HuH-7 (cell line): ENCODE data around the gene MIOX.
"Not testable (repeated sequence)": the region's sequence is repeated elsewhere in the genome, so short reads cannot be mapped to it uniquely, and the experiment has no call there.

ENCODE experiments used
- DNase-seq: peaks from one replicate; pipeline ENCODE4 v3.0.0; 2011; ENCODE audit warnings: low spot score

Gene MIOX

GRCh38 chr22:50517495-50518260, 31.0 kb downstream of the MIOX start:
- DNase-seq = no peak

- DNase-seq = no peak
Observed at GRCh38 chr22:50518606-50519005, 31.9 kb downstream of the MIOX start.

- no peak for DNase-seq
Observed at GRCh38 chr22:50519151-50519550, 32.5 kb downstream of the MIOX start.

GRCh38 chr22:50520184-50520583, 33.5 kb downstream of the MIOX start:
- DNase-seq = not testable (repeated sequence)

GRCh38 chr22:50520826-50521453, 34.3 kb downstream of the MIOX start:
- DNase-seq = no peak

- DNase-seq = no peak
Observed at GRCh38 chr22:50521710-50522109, 35.1 kb downstream of the MIOX start.

GRCh38 chr22:50522208-50522805, 35.6 kb downstream of the MIOX start:
- no peak for DNase-seq

GRCh38 chr22:50522806-50523438, 36.3 kb downstream of the MIOX start:
- DNase-seq = no peak

GRCh38 chr22:50523458-50523805, 36.8 kb downstream of the MIOX start:
- no peak for DNase-seq

GRCh38 chr22:50523806-50524675, 37.4 kb downstream of the MIOX start:
- DNase-seq = no peak

- DNase-seq = peak; percentile 76
Observed at GRCh38 chr22:50524676-50525103, 38.0 kb downstream of the MIOX start.

GRCh38 chr22:50525104-50525857, 38.6 kb downstream of the MIOX start, which contains the start of gene SCO2:
TSS of gene SCO2 (minus strand) at chr22:50525598. CDS start at chr22:50524411, 1,187 bp downstream.
- peak; percentile 100 for DNase-seq

GRCh38 chr22:50525858-50526107, 39.1 kb downstream of the MIOX start:
- DNase-seq = no peak

GRCh38 chr22:50526108-50526833, 39.6 kb downstream of the MIOX start:
- peak; percentile 88 for DNase-seq

GRCh38 chr22:50526834-50527801, 40.5 kb downstream of the MIOX start:
- DNase-seq = peak; percentile 98

GRCh38 chr22:50527921-50528681, 41.4 kb downstream of the MIOX start:
- no peak for DNase-seq

GRCh38 chr22:50528682-50529415, 42.2 kb downstream of the MIOX start:
- no peak for DNase-seq

- DNase-seq = no peak
Observed at GRCh38 chr22:50529416-50529896, 42.8 kb downstream of the MIOX start.
